Ammon's horn (tissue), 1 donor: Measurements from ENCODE around the gene STK16.
"Not testable (repeated sequence)": the region's sequence is repeated elsewhere in the genome, so short reads cannot be mapped to it uniquely, and the experiment has no call there.

Experiments
- DNase-seq: peaks from one replicate; pipeline ENCODE4 v3.0.0-alpha.2; 2016; ENCODE audit warnings: low spot score

Gene STK16

GRCh38 chr2:219270055-219270372, 24.7 kb downstream of the STK16 start:
- no peak for DNase-seq

DNA sequence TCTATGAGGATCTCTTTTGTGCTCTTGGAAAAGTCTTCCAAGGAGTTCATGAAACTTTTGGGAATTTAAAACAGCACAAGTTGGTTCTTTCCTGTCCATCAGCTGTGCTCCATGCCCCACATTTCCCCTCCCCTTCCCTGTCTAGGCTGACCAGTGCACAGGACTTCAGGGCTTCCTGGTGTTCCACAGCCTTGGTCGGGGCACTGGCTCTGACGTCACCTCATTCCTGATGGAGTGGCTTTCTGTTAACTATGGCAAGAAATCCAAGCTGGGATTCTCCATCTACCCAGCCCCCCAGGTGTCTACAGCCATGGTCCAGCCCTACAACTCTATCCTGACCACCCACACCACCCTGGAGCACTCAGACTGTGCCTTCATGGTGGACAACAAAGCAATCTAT, 25.7 kb downstream of the STK16 start:
- no peak for DNase-seq

GRCh38 chr2:219272356-219272755, 27.1 kb downstream of the STK16 start:
- no peak for DNase-seq

DNA sequence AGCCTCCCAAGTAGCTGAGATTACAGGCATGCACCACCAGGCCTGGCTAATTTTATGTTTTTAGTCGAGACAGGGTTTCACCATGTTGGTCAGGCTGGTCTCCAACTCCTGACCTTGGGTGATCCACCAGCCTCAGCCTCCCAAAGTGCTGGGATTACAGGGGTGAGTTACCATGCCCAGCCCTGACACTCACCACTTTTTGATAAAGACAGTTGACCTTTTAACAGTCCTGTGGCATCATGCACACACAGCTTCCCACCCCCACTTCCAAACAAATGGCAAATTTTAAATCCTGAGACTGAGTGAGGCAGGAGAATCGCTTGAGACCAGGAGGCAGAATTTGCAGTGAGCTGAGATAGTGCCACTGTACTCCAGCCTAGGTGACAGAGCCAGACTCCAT, 27.7 kb downstream of the STK16 start:
- no peak for DNase-seq

- DNase-seq = no peak
Measured at GRCh38 chr2:219273937-219274336, 28.7 kb downstream of the STK16 start.

DNA sequence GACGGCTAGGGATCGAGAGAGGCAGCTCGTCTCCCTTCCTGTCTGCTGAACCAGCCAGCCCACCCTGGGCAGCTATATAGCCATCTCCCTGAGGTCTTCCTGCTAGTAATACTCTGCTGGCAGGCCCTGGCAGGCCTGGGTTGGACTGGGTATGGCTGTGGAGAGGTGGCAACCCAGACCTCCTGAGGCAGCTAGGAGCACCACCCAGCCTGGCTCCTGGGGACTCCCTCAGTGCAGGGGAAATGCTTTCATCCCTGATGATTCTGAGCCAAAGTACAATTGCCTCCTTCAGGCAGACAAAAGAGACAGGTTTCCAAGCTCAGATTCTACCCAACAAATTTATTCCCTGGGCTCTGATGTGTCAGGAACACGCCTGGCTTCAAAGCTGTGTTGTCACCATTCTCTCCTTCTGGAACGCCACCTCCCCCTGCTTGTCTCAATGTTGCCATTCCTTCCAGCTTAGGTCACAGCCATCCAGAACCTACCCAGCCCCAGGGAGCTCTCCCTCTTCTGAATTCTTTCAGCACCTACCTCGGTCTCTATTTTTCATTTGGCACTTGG, 29.2 kb downstream of the STK16 start:
- DNase-seq = no peak

DNA sequence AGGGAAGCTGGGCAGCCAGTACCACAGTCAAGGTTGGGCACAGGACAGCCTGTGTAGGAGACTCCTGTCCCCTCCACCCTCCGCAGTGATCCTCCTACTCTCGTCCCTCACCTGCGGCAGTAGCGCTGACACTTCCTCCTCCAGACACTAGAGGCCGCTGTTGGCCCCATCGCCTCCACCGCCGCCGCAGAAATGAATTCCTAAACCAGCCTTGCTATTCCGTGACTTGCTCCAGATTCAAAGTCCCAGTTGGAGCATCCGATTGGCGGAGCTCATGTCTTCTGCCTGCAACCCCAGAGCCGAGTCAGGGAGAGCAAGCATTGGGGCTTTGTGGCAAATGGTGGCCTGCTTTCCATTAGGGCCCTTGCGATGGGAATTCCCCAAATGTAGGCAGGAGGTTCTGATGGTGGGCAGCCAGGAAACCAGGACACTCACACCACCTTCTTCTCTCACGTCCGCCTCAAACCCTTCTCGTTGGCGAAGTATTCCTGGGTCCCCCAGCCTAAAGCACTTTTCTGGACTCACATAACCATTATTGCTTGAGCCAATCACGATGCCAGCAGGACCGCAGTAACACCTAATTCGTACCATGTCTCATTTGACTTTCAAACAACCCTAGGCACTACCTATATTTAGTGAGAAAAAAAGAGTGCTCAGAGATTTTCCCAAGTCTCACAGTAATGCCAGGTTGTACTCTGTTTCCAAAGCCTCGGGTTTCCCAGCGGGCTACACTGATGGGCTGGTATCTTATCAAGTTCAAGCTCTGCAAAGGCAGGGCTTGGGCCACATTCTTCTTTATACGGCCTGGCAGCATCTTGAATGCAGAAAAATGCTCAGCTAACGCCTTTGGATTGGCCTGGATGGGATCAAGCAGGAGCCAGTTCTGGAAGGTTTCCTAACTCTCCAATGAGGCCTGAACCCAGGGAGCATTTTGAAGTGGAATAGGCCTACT, 32.7 kb downstream of the STK16 start:
- DNase-seq = peak; percentile 87

DNA sequence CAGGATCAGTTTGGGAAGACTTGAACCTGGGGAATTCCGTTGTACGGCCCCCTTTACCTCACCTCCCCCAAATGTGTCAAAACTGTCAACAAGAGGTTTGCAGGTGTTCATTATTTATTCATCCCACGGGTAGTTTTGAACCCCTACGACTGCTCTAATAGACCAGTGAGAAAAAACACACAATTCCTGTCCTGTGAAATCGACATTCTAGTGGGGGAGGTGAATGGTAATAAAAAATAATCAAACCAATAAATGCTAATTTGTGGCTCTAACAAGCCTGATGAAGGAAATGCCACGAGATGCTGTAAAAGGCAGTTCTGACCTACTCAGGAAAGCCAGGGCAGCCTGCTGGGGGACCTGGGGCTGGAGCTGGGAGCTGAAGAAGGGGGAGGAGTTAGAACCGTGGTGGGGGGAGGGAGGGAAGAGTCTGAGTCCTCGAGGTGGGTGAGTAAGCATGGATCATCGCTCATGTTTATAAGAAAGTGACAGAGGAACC, 33.4 kb downstream of the STK16 start:
- DNase-seq = no peak

DNA sequence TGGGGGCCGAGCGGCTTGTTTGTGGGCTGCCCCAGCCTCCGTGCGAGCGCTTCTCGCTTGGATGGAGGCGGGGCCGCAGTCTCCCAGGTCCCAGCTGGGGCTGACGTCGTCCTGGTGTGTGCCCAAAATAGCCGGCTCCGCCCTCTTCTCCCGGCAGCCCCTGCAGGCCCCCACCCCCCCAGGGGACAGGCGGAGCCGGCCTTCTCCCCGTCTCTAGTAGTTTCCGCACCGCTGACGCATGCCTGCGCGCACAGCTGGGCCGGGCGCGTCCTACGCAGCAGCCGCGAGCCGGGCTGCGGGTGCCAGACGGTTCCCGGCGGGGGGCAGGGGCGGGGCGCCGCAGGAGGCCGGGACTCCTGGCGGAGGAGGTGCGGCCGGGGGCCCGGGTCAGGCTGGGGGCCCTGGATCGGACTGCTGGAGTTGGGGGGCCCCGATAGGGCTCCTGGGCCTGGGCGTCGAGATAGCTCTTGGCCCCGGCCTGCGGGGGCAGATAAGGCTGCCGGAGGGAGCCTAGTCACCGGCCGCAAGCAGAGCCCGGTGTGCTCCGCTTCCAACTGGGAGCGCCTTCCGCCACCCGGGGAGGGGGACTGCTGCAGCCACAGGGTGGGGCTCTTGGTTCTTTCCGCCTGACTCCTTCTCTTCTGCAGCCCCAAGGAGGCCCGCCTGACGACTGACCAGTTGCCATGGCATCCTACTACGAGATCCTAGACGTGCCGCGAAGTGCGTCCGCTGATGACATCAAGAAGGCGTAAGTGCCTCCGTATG, 34.1 kb downstream of the STK16 start, which contains the start of gene DNAJB2:
TSS of gene DNAJB2 (plus strand) at position 216 of the 765 bp plus-strand sequence. CDS start at position 684, 468 bp downstream.
- peak; percentile 98 for DNase-seq

- DNase-seq = no peak
Measured at GRCh38 chr2:219279916-219280516, 34.7 kb downstream of the STK16 start.

GRCh38 chr2:219280651-219281050, 35.4 kb downstream of the STK16 start:
- no peak for DNase-seq

DNA sequence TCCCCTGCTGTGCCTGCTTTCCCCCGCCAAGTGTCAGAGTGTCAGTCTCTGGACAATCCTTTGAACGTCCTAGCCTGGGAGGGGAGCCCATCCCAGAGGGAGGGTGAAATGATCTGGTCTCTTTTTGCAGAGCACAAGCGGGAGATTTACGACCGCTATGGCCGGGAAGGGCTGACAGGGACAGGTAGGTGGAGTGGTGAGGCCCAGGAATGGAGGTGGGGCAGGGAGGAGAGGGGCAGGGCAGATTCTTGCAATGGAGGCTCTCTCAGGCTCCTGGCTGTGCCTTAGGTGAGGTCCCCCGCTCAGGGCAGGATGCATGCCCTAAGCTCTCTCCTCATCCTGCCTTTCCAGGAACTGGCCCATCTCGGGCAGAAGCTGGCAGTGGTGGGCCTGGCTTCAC, 36.3 kb downstream of the STK16 start:
- no peak for DNase-seq

DNA sequence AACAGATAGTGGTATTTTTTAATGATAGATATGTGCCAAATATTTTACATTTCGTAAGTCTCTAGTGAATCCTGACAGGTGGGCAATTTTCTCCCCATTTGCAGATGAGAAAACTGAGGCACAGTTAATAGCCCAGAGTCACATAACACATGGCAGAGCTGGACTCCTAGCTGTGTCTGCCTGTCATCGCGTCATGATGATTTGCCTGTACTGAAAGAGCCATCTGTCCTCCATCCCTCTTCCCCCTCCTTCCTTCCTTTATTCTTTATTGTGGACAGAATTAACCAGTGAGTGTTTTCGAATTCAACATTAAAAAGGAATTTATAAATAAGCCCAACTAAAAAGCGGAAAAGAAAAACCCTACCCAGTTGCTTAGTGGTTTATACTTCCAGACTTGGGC, 37.1 kb downstream of the STK16 start:
- DNase-seq = peak; percentile 92

GRCh38 chr2:219282943-219283581, 37.8 kb downstream of the STK16 start:
- DNase-seq = no peak

DNA sequence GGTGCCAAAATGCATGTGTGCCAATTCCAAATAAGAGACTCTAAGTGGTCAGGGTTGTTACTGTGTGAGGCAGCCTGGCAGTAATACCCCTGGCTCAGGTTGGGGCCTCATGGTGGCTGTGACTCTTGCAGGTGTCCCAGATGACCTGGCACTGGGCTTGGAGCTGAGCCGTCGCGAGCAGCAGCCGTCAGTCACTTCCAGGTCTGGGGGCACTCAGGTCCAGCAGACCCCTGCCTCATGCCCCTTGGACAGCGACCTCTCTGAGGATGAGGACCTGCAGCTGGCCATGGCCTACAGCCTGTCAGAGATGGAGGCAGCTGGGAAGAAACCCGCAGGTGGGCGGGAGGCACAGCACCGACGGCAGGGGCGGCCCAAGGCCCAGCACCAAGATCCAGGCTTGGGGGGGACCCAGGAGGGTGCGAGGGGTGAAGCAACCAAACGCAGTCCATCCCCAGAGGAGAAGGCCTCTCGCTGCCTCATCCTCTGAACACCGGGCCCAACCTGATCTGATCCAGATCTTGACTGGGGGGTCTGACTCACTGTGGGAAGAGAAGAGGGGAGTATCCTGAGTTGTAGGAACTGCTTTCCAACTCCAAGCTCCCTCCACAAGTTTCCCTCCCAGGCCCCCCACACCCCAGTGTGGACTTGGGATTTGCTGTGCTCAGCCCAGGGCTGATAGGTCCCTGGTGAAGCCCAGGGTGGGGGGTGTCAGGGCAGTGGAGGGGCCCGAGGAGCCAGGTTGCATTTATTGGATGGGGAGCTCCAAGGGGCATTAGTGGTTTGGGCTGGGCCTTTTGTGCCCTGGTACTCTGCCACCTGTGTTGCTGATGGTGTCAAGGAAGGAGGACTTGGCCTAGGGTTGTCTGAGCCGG, 39.5 kb downstream of the STK16 start:
- DNase-seq = no peak

- no peak for DNase-seq
Measured at GRCh38 chr2:219285373-219285735, 40.1 kb downstream of the STK16 start.

GRCh38 chr2:219285894-219286425, 40.7 kb downstream of the STK16 start:
- peak; percentile 76 for DNase-seq

DNA sequence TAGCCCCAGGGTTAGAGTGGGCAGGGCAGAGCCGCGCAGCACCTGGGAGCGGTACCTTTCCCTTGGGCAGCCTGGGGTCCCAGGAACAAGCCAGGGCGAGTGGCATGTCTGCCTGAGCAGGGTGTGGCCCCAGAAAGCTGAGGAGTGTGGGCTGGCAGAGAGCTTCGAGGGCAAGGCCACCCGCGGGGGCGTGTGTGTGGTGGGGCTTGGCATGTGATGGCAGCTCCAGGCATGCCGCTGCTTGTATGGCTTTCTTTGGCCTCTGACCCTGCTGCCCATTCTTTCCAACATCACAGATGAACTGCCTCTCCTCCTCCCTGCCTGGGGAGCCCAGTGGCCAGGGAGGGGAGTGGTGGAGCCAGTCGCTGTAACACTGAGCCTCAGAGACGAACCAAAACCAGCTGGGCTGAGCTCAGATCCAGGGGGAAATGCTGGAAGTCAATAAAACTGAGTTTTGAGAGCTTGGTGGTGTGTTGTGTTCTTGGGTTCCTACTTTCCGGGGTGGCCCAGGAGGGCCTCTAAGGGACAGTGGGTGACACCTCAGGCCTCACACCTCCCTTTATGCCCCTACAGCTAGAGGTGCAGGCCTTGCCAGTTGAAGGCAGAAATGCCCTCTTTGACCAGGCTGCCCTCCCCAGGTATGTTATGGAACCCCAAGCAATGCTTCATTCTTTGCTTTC, 41.3 kb downstream of the STK16 start:
- DNase-seq = peak; percentile 70

DNA sequence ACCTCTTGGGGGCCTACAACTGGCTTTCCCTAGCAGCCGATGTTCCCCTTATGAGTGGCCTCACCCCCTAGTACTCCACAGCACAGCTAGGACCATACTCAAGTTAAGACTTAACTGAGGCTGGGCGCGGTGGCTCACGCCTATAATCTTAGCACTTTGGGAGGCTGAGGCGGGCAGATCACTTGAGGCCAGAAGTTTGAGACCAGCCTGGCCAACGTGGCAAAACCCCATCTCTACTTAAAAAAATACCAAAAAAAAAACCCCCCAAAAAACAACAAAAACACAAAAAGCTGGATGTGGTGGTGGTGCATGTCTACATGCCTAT, 41.8 kb downstream of the STK16 start:
- DNase-seq = not testable (repeated sequence)
